ENCODE measurements around the gene PPP2R1A. TPM values are rescaled to one million over a fixed set of nuclear protein-coding genes. Genes with fewer than 3 reads are reported as not detected.
A peak's percentile ranks its signal among the peaks of the same experiment; 100 is the strongest.

The PPP2R1A gene
- 10 to 100 TPM; 59.4 to 93.0 (median 82.4) TPM for total RNA-seq
- long read RNA-seq, full-length matches to known transcripts = 10 of 18 reads
- long read RNA-seq, partial matches to known transcripts = 7 of 18 reads
- long read RNA-seq, other reads (novel, unspliced or antisense) = 1 of 18 reads

DNA sequence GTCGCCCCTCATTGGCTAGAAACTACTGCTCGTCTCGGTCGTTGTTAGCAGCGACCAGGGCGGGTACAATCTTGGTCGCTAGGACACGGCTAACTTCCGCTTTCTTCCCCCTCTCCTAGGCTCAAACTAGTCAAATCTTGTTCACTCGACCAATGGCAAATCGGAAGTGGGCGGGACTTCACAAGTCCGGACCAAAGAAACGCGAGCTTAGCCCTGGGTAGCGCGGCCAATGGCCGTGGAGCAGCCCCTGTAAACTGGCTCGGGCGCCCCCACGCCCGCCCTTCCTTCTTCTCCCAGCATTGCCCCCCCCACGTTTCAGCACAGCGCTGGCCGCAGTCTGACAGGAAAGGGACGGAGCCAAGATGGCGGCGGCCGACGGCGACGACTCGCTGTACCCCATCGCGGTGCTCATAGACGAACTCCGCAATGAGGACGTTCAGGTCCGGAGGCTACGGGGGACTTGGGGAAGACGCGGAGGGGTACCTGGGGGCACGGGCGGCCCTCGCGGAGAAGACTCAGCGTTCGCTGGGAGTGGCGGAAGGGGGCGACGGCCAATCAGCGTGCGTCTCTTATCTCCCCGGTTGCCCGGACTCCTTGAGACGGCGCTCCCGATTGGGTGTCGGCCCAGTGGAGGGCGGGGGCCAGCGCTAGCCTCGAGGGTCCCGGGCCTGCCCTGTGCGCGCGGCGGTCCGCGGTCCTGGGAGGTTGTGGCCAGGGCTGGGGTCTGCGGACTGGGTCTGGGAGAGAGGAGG, at the start of gene PPP2R1A:
TSS of gene PPP2R1A (plus strand) at position 318 of the 752 bp plus-strand sequence. CDS start at position 363, 45 bp downstream.
- Histone ChIP-seq H3K4me1 (peaks cover 0 to 22% (median 4%) of the 10 kb centered on the region in 4 donors), H3K36me3 (peaks cover 0 to 1% (median 0%) of the 10 kb centered on the region in 4 donors), H3K27ac (peak within 1 kb of the TSS; percentile 93 to 98 (median 95)), H3K27me3 (no peaks in the 10 kb centered on the region), H3K9me3 (no peaks in the 10 kb centered on the region), H3K4me3 (peak within 1 kb of the TSS; percentile 66 to 87 (median 85))
- peak; percentile 99 to 100 (median 99) for DNase-seq
- no peak for TF ChIP-seq CTCF (IDR thresholded peaks at IDR 0.05)
- peak; percentile 89 for TF ChIP-seq POLR2A (IDR thresholded peaks at IDR 0.05)
- under 1% methylated on average over 19 of the region's 70 CpGs for WGBS (ENCODE audit: insufficient coverage, low coverage, low lambda C conversion rate, missing lambda C conversion rate)
- intact Hi-C loops (cut with DNase I) = no loop called here
- ATAC-seq = peak; percentile 91 to 96 (median 92)

- Histone ChIP-seq H3K27ac (no peak overlapping the region), H3K4me3 (no peak overlapping the region), H3K27me3 (no peaks in the 10 kb centered on the region), H3K9me3 (peaks cover 0 to 13% (median 0%) of the 10 kb centered on the region in 4 donors), H3K36me3 (no peaks in the 10 kb centered on the region), H3K4me1 (peaks cover 0 to 10% (median 7%) of the 10 kb centered on the region in 4 donors)
- WGBS (ENCODE audit: insufficient coverage, low coverage, low lambda C conversion rate, missing lambda C conversion rate) = 67% methylated on average over 2 of the region's 2 CpGs
- TF ChIP-seq CTCF (IDR thresholded peaks at IDR 0.05) (no peak), POLR2A (IDR thresholded peaks at IDR 0.05) (no peak)
- ATAC-seq (no peak), DNase-seq (no peak)
- intact Hi-C loops (cut with DNase I) = no loop called here
These were observed 48.6 kb upstream of the PPP2R1A start for GRCh38 chr19:52141203-52141602.

DNA sequence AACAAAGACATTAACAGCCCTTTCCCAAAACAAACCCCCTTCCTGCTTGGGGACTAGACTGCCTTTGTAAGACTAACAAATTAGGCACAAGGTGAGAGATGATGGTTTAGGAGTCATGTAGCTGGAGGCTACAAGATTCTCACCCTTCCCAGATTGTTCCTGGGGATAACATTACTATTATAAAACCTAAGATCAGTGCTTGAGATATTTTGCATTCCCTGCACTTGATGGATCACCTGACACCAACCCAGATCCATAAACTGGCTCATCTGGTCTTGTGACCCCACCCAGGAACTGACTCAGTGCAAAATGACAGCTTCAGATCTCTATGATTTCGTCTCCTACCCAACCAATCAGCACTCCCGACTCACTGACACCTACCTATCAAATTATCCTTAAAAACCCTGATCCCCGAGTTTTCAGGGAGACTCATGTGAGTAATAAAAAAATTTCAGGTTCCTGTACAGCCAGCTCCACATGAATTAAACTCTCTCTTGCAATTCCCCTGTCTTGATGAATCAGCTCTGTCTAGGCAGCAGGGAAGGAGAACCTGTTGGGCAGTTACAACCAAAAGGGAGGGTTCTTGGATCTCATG, 47.8 kb upstream of the PPP2R1A start:
- intact Hi-C loops (cut with DNase I) = no loop called here
- WGBS (ENCODE audit: insufficient coverage, low coverage, low lambda C conversion rate, missing lambda C conversion rate) = 75% methylated on average over 3 of the region's 3 CpGs
- peaks cover 0 to 13% (median 0%) of the 10 kb centered on the region in 4 donors for H3K9me3 ChIP-seq
- no peak overlapping the region for H3K4me3 ChIP-seq
- DNase-seq (no peak), ATAC-seq (no peak)
- H3K27ac ChIP-seq = no peak overlapping the region
- no peaks in the 10 kb centered on the region for H3K27me3 ChIP-seq
- no peaks in the 10 kb centered on the region for H3K36me3 ChIP-seq
- peaks cover 0 to 10% (median 7%) of the 10 kb centered on the region in 4 donors for H3K4me1 ChIP-seq
- no peak for TF ChIP-seq POLR2A (IDR thresholded peaks at IDR 0.05)
- no peak for TF ChIP-seq CTCF (IDR thresholded peaks at IDR 0.05)

DNA sequence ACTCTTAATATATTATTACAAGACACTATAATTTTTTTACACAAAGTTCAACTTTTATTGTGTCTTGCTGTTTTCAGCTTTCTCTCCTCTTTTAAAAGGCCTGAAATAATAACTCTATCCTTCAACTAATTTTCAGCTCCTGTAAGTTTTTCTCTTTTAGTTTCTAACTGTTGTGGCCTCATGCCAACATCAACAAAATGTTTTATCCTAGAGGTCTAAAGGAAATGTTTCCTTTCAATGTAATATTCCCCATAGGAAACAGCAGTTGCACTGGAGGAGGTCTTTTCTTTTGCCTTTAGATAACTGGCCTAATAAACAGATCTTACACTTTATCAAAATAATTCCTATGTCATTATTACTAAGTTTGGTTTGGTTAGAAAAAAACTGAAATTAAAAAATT, 41.6 kb upstream of the PPP2R1A start:
- Histone ChIP-seq H3K4me3 (no peak overlapping the region), H3K9me3 (peaks cover 0 to 25% (median 7%) of the 10 kb centered on the region in 4 donors), H3K27ac (no peak overlapping the region), H3K27me3 (no peaks in the 10 kb centered on the region), H3K4me1 (no peaks in the 10 kb centered on the region), H3K36me3 (no peaks in the 10 kb centered on the region)
- DNase-seq (no peak), ATAC-seq (no peak)
- TF ChIP-seq POLR2A (IDR thresholded peaks at IDR 0.05) = no peak
- TF ChIP-seq CTCF (IDR thresholded peaks at IDR 0.05) = no peak
- intact Hi-C loops (cut with DNase I) = no loop called here
